ENCODE measurements around the gene EYA2.
A peak's percentile ranks its signal among the peaks of the same experiment; 100 is the strongest.

Gene EYA2

DNA sequence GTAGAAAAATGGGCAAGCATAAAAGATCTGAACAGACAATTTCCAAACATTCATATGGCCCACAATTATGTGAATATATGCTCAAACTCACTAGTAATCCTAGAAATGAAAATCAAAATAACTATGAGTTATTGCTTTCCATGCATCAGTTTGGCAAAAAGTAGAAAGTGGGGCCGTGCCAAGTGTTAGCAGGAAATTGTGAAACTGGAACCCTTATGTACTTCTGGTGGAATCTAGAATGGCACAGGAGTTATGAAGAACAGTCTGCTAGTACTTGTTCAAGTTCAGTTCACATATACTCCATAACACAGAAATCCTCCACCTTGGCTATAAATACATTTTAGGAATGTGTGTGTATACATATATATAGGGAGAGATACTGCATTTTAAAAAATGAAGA lies 89.8 kb downstream of the EYA2 start:
- no peak for DNase-seq

DNA sequence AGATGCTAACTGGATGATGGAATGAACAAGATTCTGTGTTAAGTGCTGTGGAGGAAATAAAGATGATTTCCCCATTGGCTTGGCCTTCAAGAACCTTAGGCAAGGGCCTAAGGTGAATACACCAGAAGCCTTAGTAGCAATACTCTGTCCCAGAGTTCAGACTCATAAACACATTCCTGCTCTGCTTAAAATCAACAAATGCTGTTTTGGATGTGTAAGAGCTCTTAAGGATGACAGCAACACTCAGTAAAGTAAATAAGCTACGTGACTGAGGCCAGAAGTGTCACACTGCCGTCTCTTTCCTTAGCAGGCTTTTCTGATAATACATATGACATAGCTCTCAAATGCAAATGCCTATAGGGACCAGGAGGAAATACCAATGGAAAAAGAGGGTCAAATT lies 90.6 kb downstream of the EYA2 start:
- DNase-seq = no peak

DNA sequence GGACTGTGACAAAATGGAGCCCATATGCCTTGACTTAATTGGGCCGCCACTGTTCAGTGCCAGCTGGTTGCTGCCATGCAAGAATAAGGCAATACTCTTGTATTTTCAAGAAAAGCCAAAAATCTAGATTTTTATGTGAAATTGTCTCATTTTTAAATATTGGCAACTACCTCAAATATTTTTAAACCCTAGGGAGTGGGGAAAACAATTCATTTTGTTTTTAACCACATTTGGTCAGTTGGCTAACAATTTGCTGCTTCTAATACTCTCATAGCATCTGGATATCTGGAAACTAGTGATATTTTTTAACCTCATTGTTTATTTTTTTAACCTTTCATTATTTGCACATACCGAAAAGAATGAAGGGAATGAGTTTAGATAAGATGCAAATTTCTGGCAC lies 91.0 kb downstream of the EYA2 start:
- no peak for DNase-seq

GRCh38 chr20:46987001-46987400 lies 92.4 kb downstream of the EYA2 start:
- no peak for DNase-seq

DNA sequence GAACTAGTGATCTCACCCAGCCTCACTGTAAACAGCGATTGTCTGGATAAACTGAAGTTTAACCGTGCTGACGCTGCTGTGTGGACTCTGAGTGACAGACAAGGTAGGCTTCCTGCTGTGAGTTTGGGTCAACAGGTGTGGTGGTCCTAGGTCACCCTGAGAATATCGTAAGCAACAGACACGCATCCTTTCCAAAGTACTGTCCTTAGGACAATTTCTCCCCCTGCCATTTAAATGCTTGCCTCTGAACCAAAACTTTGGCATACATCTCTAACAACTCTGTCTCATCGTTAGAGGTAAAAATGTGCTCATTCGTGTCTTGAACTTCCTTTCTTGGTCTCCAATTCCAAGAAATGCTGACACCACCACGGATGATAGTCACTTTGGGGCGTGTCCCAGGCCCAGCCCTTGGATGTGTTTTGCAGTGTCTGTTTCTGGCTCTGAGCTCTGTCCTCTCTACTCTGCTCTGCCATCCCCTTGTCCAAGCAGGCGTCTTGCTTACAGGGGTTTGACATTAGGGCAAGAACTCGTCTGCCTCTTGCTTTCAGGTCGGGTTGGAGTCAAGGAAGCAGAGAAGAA lies 95.5 kb downstream of the EYA2 start:
- no peak for DNase-seq

GRCh38 chr20:46990596-46991104 lies 96.0 kb downstream of the EYA2 start:
- peak; percentile 61 for DNase-seq

- DNase-seq = no peak
These were observed 96.5 kb downstream of the EYA2 start for GRCh38 chr20:46991168-46991567.

DNA sequence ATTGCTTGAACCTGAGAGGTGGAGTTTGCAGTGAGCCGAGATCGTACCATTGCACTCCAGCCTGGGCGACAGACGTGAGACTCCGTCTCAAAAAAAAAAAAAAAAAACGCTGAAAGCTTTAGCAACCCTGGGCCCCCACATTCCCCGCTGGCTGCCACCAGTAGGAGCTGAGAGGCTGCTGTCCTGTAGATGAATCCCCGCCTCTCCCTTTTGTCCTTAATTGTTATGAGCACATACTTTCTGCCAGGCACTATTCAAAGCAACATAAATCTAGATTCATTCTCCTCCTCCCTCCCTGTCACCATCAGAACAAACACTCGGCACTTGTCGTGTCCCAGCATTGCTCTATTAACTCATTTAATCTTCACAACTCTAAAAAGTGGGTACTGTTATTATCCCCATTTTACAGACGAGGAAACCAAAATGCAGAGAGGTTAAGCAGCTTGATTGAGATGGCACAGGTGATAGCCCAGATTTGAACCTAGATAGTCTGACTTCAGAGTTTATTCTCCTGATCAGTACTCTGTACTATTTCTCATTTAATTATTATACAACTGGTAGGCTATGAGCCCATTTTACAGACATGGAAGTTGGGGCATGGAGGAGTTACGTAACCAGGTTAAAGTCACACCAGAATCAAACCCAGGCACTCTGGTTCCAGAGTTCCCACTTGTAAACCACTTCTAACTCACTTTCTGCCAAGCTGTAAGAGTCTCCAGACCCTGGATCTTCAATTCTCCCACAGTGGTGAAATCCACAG lies 97.4 kb downstream of the EYA2 start:
- DNase-seq = no peak

GRCh38 chr20:46992640-46993035 lies 98.0 kb downstream of the EYA2 start:
- DNase-seq = no peak

- no peak for DNase-seq
These were observed 98.9 kb downstream of the EYA2 start for GRCh38 chr20:46993465-46994095.

DNA sequence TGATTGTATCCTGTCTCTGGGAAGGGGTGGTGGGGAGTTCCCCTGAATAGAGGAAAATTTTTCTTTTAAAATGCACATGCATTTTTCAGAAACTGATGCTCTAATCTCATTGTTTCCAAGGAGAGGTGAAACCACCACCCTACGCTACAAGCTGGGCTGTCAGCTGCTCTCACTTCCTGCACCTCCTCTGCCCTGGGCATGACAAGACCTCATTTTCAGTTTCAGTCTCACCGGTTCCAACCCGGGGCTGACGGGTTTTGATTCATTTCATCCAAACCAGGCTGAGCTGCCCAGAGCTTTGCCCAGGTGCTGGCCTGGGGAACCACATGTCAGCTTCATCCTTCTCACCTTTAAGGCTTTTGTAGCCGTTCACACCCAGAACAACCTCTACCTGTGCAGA lies 99.7 kb downstream of the EYA2 start:
- no peak for DNase-seq

- no peak for DNase-seq
These were observed 101.0 kb downstream of the EYA2 start for GRCh38 chr20:46995561-46996142.

- DNase-seq = no peak
These were observed 102.5 kb downstream of the EYA2 start for GRCh38 chr20:46997187-46997586.

- no peak for DNase-seq
These were observed 104.0 kb downstream of the EYA2 start for GRCh38 chr20:46998477-46999240.

GRCh38 chr20:46999801-47000465 lies 105.3 kb downstream of the EYA2 start:
- no peak for DNase-seq

GRCh38 chr20:47003223-47003622 lies 108.6 kb downstream of the EYA2 start:
- no peak for DNase-seq

DNA sequence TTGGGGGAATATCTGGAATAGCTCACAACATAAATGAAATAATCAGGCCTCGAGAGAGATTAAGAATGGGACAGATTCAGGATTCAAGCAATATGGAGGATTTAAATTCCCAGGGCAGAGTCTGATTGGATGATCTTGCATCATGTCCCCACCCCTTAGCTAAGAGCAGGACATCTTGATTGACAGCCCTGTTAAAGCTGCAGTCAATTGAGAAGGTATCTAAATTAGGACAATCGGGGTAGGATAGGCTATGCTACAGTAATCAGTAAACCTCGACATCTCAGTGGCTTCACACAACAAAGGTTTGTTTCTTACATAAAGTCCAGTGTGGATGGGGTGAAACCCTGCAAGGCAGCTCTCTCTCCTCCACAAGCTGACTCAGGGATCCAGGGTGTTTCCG lies 109.5 kb downstream of the EYA2 start:
- no peak for DNase-seq

DNA sequence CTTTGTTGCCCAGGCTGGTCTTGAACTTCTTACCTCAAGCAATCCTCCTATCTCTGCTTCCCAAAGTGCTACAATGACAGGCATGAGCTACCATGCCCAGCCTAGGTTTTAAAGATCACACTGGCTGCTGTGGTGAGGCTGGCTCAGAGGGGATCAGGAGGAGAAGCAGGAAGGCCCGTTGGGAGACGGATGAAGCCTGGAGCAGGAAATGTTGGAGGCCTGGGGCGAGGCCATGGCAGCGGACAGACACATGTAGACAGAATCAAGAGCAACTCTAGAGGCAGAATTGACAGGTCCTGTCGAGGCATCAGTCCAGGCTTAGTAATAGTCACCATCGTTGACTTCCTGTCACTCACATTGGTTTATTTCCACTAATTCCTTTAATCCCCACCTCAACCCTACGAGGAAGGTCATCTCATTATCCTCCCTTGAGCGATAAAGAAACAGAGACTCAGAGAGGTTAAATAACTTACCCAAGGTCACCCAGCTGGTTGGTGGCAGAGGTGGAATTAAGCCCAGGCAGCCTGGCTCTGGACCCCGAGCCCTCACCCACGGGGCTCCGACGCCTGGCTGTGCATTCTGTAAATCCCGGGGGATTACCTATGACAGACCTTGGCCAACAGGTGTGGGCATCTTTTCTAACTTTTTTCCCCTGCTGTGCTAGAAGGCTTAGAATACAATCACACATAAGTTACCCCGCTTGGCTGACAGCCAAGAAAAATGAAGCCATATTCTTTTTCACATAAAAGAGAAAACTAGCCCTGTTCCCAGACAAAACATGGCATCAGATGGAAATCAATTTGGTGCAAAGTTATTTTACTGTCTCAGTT lies 113.4 kb downstream of the EYA2 start:
- DNase-seq = no peak

DNA sequence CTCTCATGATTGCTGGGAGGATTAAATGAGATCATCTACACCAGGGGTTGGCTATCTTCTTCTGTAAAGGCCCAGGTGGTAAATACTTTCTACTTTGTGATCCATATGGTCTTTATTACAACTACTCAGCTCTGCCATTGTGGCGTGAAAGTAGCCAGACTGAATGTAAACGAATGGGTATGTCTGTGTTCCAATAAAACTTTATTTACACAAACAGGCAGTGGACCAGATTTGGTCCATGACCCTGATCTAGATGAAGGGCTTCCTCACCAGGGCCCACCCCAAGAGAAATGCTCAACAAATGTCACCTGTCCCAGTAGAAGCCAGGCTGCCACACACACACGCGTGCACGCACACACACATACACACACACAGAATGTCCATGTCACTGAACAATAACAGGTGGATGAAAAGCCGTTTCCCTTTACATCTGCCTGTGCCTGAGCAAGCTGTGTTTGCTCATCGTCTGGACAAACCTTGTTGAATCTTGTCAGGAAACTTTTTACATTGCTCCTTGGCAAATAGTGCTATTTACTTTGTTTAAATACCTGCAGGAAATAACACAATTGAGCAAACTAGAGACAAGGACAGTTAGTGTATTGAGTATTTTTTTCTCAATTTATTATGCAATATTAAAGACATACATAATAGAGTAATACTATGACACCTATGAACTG lies 114.3 kb downstream of the EYA2 start:
- DNase-seq = no peak

DNA sequence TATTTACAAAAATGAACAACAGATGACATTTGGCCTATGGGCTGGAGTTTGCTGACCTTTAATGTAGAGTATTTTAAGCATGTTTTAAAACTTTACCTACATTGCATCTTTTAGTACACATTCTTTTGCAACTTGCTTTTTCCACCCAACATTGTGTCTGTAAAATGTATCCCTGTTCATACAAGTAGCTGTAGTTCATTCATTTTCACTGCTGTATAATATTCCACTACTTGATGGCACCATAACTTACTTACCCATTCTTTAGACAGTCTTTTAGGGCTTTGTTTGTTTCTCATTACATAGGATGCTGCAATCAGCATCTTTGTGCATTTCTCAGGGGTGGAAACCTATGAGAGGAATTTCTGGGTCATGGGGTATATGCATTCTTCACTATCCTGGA lies 115.1 kb downstream of the EYA2 start:
- DNase-seq = no peak

DNA sequence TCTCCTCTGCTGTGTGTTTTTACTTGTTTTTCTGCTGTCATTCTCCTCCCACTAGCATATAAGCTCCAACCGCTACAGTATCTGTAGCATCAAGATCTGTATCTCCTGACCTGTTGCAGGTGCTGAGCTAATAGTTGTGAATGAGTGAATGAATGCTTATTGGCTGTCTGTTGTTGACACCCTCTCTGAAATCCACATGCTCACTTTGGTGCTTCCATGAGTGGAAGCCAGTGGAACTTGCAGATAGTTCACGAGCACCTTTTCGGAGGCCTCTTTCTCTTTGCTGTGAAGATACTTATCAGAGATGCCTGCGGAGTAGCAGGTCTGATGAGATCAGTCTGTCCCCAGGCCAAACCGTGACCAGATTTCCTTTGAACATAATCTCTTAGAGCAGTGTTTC lies 117.3 kb downstream of the EYA2 start:
- no peak for DNase-seq
